HG03025 (cell line): Measurements from ENCODE around the gene MLXIP.

Experiments
- ATAC-seq: cut with Tn5 transposase; IDR thresholded peaks from one replicate; pipeline ENCODE4 v1.9.1; 2021; ENCODE audit warnings: mild to moderate bottlenecking, moderate library complexity; ENCODE audit not compliant: unreplicated experiment, low FRiP score

MLXIP gene

GRCh38 chr12:122123051-122123760 is 44.6 kb downstream of the MLXIP start:
- ATAC-seq, result no peak

GRCh38 chr12:122123761-122124145 is 45.2 kb downstream of the MLXIP start:
- ATAC-seq, result no peak

DNA sequence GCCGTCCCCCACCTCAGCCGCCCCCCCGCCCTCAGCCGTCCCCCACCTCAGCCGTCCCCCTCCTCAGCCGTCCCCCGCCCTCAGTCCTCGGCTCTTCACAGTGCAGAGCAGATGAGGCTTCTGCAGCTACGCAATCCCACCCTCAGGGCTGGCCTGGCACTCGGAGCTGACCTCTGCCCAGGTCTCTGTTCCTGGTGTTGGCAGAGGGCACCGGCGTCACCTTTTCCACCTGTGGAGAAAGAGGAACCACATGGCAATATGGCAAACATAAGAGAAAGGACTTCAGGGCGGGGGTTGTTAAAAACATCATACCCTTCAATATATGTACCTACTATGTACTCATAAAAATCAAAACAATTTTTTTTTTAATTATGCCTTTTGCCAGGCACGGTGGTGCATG is 45.8 kb downstream of the MLXIP start:
- ATAC-seq, result no peak

DNA sequence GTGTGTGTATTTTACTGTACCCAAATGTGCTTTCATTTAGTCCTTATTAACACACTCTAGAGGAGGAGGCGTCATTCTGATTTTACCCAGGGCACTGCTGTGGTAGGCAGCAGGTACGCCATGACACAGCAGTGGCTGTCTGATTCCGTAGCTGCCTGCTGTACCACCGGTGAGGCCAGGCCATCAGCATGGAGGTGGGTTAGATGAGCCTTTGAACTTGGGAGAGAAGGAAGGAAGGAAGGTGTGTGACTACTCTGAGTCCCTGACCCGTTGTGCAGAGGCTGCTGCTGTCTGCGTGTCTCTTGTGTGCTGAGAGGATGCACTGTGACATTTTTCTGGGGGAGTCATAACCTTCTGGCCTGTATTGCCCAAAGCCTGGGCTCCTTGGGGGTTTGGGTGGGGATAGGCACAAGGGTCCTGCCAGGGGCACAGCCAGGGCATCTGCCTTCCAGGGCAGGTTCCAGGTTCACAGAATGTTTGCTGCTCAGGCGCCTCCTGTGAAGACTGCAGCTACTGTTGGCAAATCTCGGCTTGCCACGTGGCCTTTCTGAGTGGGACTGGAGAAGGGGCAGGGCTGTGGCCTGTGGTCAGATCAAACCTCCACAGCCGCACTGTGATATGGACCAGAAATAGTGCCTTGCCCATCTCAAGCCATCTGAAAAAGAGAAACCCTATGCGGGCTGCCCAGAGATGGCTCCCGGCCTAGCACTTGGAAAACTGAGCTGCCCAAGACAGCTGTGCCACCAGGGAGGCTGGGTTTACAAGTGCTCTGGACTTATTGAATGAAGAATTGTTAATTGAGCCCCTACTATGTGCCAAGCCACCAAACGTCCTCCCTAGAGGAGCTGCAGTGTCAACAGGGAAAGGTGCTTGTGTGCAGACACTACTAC is 47.1 kb downstream of the MLXIP start:
- no peak for ATAC-seq

- ATAC-seq, result no peak
Measured at GRCh38 chr12:122126342-122126635, 47.7 kb downstream of the MLXIP start.

GRCh38 chr12:122126713-122127597 is 48.4 kb downstream of the MLXIP start:
- ATAC-seq, result no peak

- ATAC-seq, result no peak
Measured at GRCh38 chr12:122127839-122128238, 49.3 kb downstream of the MLXIP start.

DNA sequence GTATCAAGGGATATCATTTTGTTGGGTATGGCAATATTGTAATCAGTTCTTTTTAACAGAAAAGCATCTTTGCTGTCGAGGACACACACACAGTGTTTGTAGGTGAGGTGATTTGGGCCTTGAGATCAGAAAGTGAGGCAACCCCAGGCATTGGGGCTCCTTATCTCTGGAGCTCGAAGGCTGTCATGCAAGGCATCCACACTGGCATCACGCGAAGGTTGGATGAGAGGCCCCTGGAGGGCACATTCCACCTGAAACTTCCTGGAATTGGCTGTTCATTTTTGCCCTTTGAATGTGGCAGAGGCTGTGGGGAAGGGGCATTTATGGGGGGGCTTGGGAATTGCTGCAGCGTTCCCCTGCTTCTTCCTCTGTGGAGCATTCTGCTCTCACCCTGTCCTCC is 49.9 kb downstream of the MLXIP start:
- no peak for ATAC-seq

- no peak for ATAC-seq
Measured at GRCh38 chr12:122129131-122129530, 50.6 kb downstream of the MLXIP start.

DNA sequence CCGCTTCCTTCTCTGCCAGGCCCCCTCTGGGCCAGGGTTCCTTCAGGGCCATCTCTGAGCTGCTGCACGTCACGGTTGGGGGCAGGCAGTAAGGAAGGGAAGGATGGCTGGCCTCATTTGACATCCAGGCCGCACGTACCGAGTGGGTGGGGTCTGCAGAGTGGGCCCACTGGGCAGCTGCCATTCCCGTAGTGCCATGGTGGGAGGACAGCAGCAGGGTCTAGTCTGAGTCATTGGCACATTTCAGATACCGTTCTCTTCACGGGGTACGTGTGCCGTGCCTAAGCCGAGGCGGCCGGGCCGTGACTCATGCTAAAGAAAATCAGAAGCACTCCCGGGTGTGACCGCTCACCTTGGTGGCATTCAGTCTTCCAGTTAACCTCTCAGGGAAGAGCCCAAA is 51.6 kb downstream of the MLXIP start:
- ATAC-seq, result no peak

DNA sequence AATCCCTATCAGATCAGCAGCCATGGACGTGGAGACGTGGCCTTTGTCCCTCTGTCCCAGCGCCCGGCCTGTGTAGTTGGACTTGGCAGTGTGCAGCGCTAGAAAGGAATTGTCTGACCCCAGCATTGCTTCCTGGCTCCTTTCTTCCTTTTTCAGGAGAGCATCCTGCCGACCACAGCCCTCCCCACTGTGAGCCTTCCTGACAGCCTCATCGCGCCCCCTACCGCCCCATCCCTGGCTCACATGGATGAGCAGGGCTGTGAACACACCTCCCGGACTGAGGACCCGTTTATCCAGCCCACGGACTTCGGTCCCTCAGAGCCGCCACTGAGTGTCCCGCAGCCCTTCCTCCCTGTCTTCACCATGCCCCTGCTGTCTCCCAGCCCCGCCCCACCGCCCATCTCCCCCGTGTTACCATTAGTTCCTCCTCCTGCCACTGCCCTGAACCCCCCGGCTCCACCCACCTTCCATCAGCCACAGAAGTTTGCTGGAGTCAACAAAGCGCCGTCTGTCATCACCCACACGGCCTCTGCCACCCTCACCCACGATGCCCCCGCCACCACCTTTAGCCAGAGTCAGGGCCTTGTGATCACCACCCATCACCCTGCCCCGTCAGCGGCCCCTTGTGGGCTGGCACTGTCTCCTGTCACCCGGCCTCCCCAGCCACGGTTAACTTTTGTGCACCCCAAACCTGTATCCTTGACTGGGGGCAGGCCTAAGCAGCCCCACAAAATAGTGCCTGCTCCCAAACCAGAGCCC is 54.8 kb downstream of the MLXIP start:
- ATAC-seq, result no peak

- ATAC-seq, result no peak
Measured at GRCh38 chr12:122135437-122136031, 57.0 kb downstream of the MLXIP start.

- ATAC-seq, result no peak
Measured at GRCh38 chr12:122137229-122137628, 58.7 kb downstream of the MLXIP start.

DNA sequence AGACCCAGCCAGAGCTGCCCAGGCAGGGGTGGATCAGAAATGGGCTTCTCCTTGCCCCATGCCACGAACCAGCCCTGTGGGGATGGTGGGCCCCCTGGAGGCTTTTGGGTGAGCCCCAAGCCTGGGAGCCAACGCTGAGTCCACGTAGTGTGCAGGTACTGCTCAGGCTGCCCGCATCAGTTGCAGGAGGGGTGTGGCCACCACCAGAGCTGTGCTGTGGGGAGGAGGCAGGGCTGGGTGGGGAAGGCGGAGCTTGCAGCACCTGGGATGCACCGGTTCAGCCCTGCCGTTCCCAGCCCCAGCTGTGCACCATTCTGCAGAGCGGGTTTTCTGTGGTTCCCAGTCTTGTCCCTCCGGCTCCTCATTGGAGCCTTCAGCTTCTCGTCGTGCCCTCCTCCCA is 59.1 kb downstream of the MLXIP start:
- ATAC-seq, result no peak

- no peak for ATAC-seq
Measured at GRCh38 chr12:122138181-122138580, 59.6 kb downstream of the MLXIP start.

GRCh38 chr12:122138616-122139015 is 60.1 kb downstream of the MLXIP start:
- no peak for ATAC-seq

- ATAC-seq, result no peak
Measured at GRCh38 chr12:122139266-122139665, 60.7 kb downstream of the MLXIP start.

DNA sequence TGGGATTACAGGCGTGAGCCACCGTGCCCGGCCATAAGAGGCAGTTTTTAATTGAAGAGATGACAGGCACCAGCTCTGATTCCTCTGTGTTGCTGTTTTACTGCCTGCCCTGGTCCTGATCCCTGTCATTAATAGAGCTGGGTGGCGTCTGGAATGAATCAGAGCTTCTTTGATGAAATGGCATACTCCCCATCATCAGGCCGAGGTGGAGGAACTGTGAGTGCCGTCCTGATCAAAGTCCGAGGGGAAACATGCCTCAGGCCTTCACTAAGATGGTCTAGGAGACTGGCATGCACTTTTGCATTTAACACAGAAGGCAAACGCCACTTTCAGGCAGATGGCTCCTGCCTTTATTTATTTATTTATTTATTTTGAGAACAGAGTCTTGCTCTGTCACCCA is 61.4 kb downstream of the MLXIP start:
- ATAC-seq, result no peak

DNA sequence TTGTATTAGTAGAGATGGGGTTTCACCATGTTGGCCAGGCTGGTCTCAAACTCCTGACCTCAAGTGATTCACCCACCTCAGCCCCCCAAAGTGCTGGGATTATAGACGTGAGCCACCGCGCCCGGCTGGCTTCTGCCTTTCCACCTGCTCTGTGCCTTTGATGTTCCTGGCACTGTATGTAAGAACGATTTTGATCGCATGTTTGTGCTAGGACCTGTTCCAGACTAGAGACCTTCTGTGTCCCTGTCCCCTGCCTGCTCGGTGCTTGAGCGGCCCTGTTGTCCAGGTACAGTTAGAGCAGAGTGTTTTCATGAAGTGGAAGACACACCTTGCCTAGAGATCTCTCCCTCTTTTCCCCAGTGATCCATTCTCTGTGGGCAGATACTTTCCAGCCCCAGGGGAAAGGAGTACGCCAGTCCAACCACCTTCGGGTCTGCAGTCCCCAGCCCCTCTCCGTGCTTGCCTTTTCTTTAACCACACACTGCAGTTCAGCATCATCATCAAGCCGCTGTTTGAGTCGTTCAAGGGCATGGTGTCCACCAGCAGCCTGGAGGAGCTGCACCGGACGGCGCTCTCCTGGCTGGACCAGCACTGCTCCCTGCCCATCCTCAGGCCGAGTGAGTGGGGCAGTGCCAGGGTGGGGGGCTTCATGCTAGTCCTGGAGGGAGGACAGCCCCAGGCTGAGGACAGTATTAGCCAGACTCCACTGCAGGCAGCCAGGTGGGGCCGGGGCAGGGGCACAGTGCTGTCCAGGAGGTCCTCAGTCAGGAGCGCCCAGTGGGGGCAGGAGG is 62.1 kb downstream of the MLXIP start:
- ATAC-seq, result no peak
